H1 (cell line): Measurements from ENCODE around the gene ASAP3. TPM values are rescaled to one million over a fixed set of nuclear protein-coding genes. Genes with fewer than 3 reads are reported as not detected.

Source experiments
- CTCF ChIA-PET: fragments of 300-600 bp; sonication (Branson Sonifier 250); formaldehyde crosslinking; loops from one replicate; lab custom pipeline; 2021; ENCODE audit not compliant: partially characterized antibody; lab: Charles Lee
- POLR2A ChIA-PET: fragments of 300-600 bp; sonication (Branson Sonifier 250); formaldehyde crosslinking; loops from one replicate; lab custom pipeline; 2021; ENCODE audit warnings: inconsistent platforms; ENCODE audit not compliant: partially characterized antibody; lab: Charles Lee
- DNase-seq, 2 experiments: peaks; one replicate each; pipeline versions ENCODE4 v3.0.0 to v3.0.0-alpha.2; 2010 to 2022; ENCODE audit warnings: low spot score in 2 of 2, low read depth in 1 of 2, mixed read lengths in 1 of 2
- FAIRE-seq: peaks from 2 replicates; lab custom pipeline; 2011; peaks lifted over from hg19 to GRCh38; lab: Jason Lieb, UNC
- H2AFZ ChIP-seq: 2 replicates; pipeline ENCODE4 v1.8.1; 2012; ENCODE audit warnings: low read length, inconsistent platforms
- H2AK5ac ChIP-seq: 2 replicates; pipeline ENCODE4 v1.6.1; 2013; ENCODE audit warnings: low read depth, low read length
- H2BK120ac ChIP-seq: replicated peaks from 2 replicates; pipeline ENCODE3; 2013; ENCODE audit warnings: low read depth, low read length, inconsistent platforms
- H2BK12ac ChIP-seq: 2 replicates; pipeline ENCODE4 v1.6.1; 2013; ENCODE audit warnings: low read depth, low read length
- H2BK15ac ChIP-seq: 2 replicates; pipeline ENCODE4 v1.6.1; 2013; ENCODE audit warnings: low read length
- H2BK20ac ChIP-seq: 2 replicates; pipeline ENCODE4 v1.6.1; 2013; ENCODE audit warnings: low read length
- H2BK5ac ChIP-seq: 2 replicates; pipeline ENCODE4 v1.6.1; 2013; ENCODE audit warnings: low read depth, low read length
- H3K14ac ChIP-seq: 2 replicates; pipeline ENCODE4 v1.6.1; 2013; ENCODE audit warnings: inconsistent platforms; ENCODE audit not compliant: insufficient read length
- H3K18ac ChIP-seq: 2 replicates; pipeline ENCODE4 v1.6.1; 2013; ENCODE audit warnings: low read length; ENCODE audit errors: extremely low read depth
- H3K23ac ChIP-seq: 2 replicates; pipeline ENCODE4 v1.6.1; 2013; ENCODE audit warnings: inconsistent platforms; ENCODE audit not compliant: insufficient read length
- H3K23me2 ChIP-seq: 2 replicates; pipeline ENCODE4 v1.6.1; 2013; ENCODE audit warnings: low read depth, low read length
- H3K27ac ChIP-seq: 2 replicates; pipeline ENCODE4 v1.6.1; 2011; ENCODE audit warnings: low read depth, low read length, inconsistent platforms
- H3K27me3 ChIP-seq, 4 experiments: replicated peaks in 1 of 4; 1 replicate in 1 of 4; 2 replicates in 3 of 4; pipeline versions ENCODE4 v1.6.1 to v1.8.1; 2011 to 2013; ENCODE audit warnings: low read length in 3 of 4, mild to moderate bottlenecking in 3 of 4, inconsistent platforms in 2 of 4, mixed read lengths in 2 of 4, moderate library complexity in 1 of 4; ENCODE audit not compliant: control insufficient read depth in 3 of 4, insufficient read depth in 3 of 4; ENCODE audit errors: extremely low read depth in 1 of 4
- H3K36me3 ChIP-seq, 4 experiments: 2 replicates each; pipeline versions ENCODE4 v1.6.1 to v1.8.1; 2011 to 2013; ENCODE audit warnings: mild to moderate bottlenecking in 4 of 4, low read length in 3 of 4, moderate library complexity in 2 of 4, control low read depth in 1 of 4, inconsistent platforms in 1 of 4; ENCODE audit not compliant: insufficient read depth in 4 of 4, control insufficient read depth in 2 of 4
- H3K4ac ChIP-seq: replicated peaks from 2 replicates; pipeline ENCODE3; 2013; ENCODE audit warnings: low read length, low read depth, mixed read lengths, inconsistent platforms; ENCODE audit not compliant: insufficient read length
- H3K4me1 ChIP-seq, 4 experiments: replicated peaks in 1 of 4; 1 replicate in 1 of 4; 2 replicates in 3 of 4; pipeline versions ENCODE4 v1.6.1 to v1.8.1; 2011 to 2013; ENCODE audit warnings: low read length in 3 of 4, inconsistent platforms in 2 of 4, mixed read lengths in 1 of 4; ENCODE audit not compliant: insufficient read depth in 4 of 4, control insufficient read depth in 3 of 4
- H3K4me2 ChIP-seq, 2 experiments: 2 replicates each; pipeline versions ENCODE4 v1.6.1 to v1.8.1; 2011 to 2013; ENCODE audit warnings: low read depth in 2 of 2, low read length in 2 of 2, control low read depth in 1 of 2, inconsistent platforms in 1 of 2, mild to moderate bottlenecking in 1 of 2; ENCODE audit not compliant: insufficient read depth in 1 of 2
- H3K4me3 ChIP-seq, 4 experiments: fragments of 200-600, 300-600 bp in 1 of 4; sonication (generic), shearing (Covaris generic), sonication (Bioruptor Twin) in 1 of 4; 2 replicates each; pipeline versions ENCODE4 v1.5.1 to v1.8.1; 2011 to 2016; ENCODE audit warnings: low read length in 4 of 4, low read depth in 3 of 4, control low read depth in 2 of 4, inconsistent platforms in 2 of 4, mild to moderate bottlenecking in 2 of 4, mixed read lengths in 1 of 4, moderate library complexity in 1 of 4; ENCODE audit not compliant: insufficient read depth in 2 of 4; ENCODE audit errors: extremely low read depth in 1 of 4
- H3K56ac ChIP-seq: replicated peaks from 2 replicates; pipeline ENCODE3; 2013; ENCODE audit warnings: low read depth, mild to moderate bottlenecking, mixed read lengths, low read length, inconsistent platforms; ENCODE audit not compliant: insufficient read length
- H3K79me1 ChIP-seq: 2 replicates; pipeline ENCODE4 v1.6.1; 2013; ENCODE audit warnings: low read depth, low read length, control low read depth
- H3K79me2 ChIP-seq, 2 experiments: 2 replicates each; pipeline versions ENCODE4 v1.6.1 to v1.8.1; 2012 to 2013; ENCODE audit warnings: low read length in 2 of 2, mild to moderate bottlenecking in 2 of 2, inconsistent platforms in 1 of 2; ENCODE audit not compliant: insufficient read depth in 2 of 2, control insufficient read depth in 1 of 2
- H3K9ac ChIP-seq, 4 experiments: replicated peaks in 1 of 4; 1 replicate in 1 of 4; 2 replicates in 3 of 4; pipeline versions ENCODE4 v1.6.1 to v1.8.1; 2011 to 2013; ENCODE audit warnings: low read depth in 3 of 4, low read length in 3 of 4, control low read depth in 2 of 4, mild to moderate bottlenecking in 2 of 4, moderate library complexity in 2 of 4, inconsistent platforms in 1 of 4; ENCODE audit errors: extremely low read depth in 1 of 4
- H3K9me3 ChIP-seq, 2 experiments: 2 replicates each; pipeline versions ENCODE4 v1.6.1 to v1.8.1; 2012 to 2013; ENCODE audit warnings: mild to moderate bottlenecking in 2 of 2, moderate library complexity in 2 of 2, control low read depth in 1 of 2, inconsistent platforms in 1 of 2, low read depth in 1 of 2, low read length in 1 of 2, mixed read lengths in 1 of 2; ENCODE audit not compliant: insufficient read depth in 2 of 2
- H4K20me1 ChIP-seq, 2 experiments: replicated peaks in 1 of 2; 2 replicates each; pipeline versions ENCODE3 to v1.8.1; 2011 to 2013; ENCODE audit warnings: inconsistent platforms in 2 of 2, low read length in 2 of 2, mild to moderate bottlenecking in 1 of 2; ENCODE audit not compliant: insufficient read depth in 2 of 2, control insufficient read depth in 1 of 2
- H4K5ac ChIP-seq: 2 replicates; pipeline ENCODE4 v1.6.1; 2013; ENCODE audit warnings: low read length, low read depth, mixed read lengths, inconsistent platforms; ENCODE audit not compliant: insufficient read length
- H4K8ac ChIP-seq: 2 replicates; pipeline ENCODE4 v1.8.0; 2013; ENCODE audit warnings: mild to moderate bottlenecking, moderate library complexity, low read length, inconsistent platforms; ENCODE audit not compliant: insufficient read depth; ENCODE audit errors: extremely low read depth
- H4K91ac ChIP-seq: replicated peaks from 2 replicates; pipeline ENCODE3; 2013; ENCODE audit warnings: low read length, mixed read lengths, inconsistent platforms; ENCODE audit not compliant: insufficient read length
- JUN ChIP-seq: IDR thresholded peaks from 2 replicates; pipeline ENCODE4 v1.6.1; 2011; ENCODE audit warnings: low read depth, mild to moderate bottlenecking, improper control_type of control experiment, low read length
- KDM1A ChIP-seq: fragments of 200-600, 300-600 bp; sonication (generic); IDR thresholded peaks from 2 replicates; pipeline ENCODE4 v1.7.1; 2016; ENCODE audit warnings: mild to moderate bottlenecking, low read length, borderline replicate concordance
- KDM4A ChIP-seq: IDR thresholded peaks from one replicate; pipeline ENCODE4 v1.7.1; 2012; ENCODE audit warnings: low read depth, mild to moderate bottlenecking, moderate library complexity, low read length, inconsistent platforms; ENCODE audit not compliant: severe bottlenecking
- KDM5A ChIP-seq: fragments of 200-600 bp; IDR thresholded peaks from 2 replicates; pipeline ENCODE4 v1.7.1; 2012; ENCODE audit warnings: mild to moderate bottlenecking, low read length, inconsistent platforms, mixed read lengths
- NANOG ChIP-seq: IDR thresholded peaks from 2 replicates; pipeline ENCODE4 v1.6.1; 2011; ENCODE audit warnings: low read length, low read depth, mild to moderate bottlenecking, inconsistent platforms; ENCODE audit not compliant: insufficient read depth, poor library complexity, severe bottlenecking
- RXRA ChIP-seq: IDR thresholded peaks from 2 replicates; pipeline ENCODE4 v1.6.1; 2011; ENCODE audit warnings: low read depth, mild to moderate bottlenecking, low read length, moderate library complexity; ENCODE audit not compliant: insufficient read depth
- WGBS, 2 experiments: shearing (Covaris generic) in 1 of 2; methylation state at CpG; one replicate each; pipeline versions ENCODE4 v1.1.6 to v1.1.7; 2013 to 2015; ENCODE audit warnings: low lambda C conversion rate in 2 of 2, mixed read lengths in 2 of 2, inconsistent platforms in 1 of 2, low coverage in 1 of 2, missing lambda C conversion rate in 1 of 2; ENCODE audit not compliant: insufficient replicate concordance in 2 of 2, insufficient coverage in 1 of 2, insufficient read length in 1 of 2; ENCODE audit errors: extremely low coverage in 1 of 2, missing lambda C conversion rate in 1 of 2; 5-methylcytosine and 5-hydroxymethylcytosine counted together
- polyA plus RNA-seq, 7 experiments: library from polyadenylated mRNA; depleted of rRNA in 3 of 7; stranded (reverse) in 5 of 7; unstranded in 2 of 7; fragments of >200 nt in 5 of 7; fragments of 200-250 nt in 2 of 7; gene quantifications; 1 replicate in 5 of 7; 2 replicates in 1 of 7; 4 replicates in 1 of 7; pipeline versions ENCODE4 v1.2.1 to v1.2.3, GENCODE V29; 2011 to 2013; ENCODE audit warnings: missing spikeins in 2 of 7, mixed read lengths in 2 of 7
- total RNA-seq: library from RNA; stranded (reverse); fragmentation: NEBNext Ultra II Directional; extraction: Animal tissue kit (Norgen Biotek cat#: 25700); gene quantifications from 2 replicates; pipeline ENCODE4 v1.2.1, GENCODE V29; 2021
- TF ChIP-seq, protein P1 (sequence below): IDR thresholded peaks from 2 replicates; pipeline ENCODE4 v1.6.1; 2012; ENCODE audit warnings: inconsistent platforms
- TF ChIP-seq, protein P2 (sequence below), 3 experiments: IDR thresholded peaks; 1 replicate in 2 of 3; 2 replicates in 1 of 3; pipeline versions ENCODE4 v1.5.1 to v1.6.1; 2011; ENCODE audit warnings: low read length in 3 of 3, mild to moderate bottlenecking in 3 of 3, inconsistent platforms in 2 of 3, low read depth in 1 of 3, moderate library complexity in 1 of 3; ENCODE audit not compliant: insufficient read depth in 1 of 3; ENCODE audit errors: control extremely low read depth in 1 of 3

The ASAP3 gene
- total and polyA plus RNA-seq, 2 of the 8 experiments (the other 6 are each of a cell fraction or from before 2014, with no cell fraction given), result 53.1 to 58.0 TPM

DNA sequence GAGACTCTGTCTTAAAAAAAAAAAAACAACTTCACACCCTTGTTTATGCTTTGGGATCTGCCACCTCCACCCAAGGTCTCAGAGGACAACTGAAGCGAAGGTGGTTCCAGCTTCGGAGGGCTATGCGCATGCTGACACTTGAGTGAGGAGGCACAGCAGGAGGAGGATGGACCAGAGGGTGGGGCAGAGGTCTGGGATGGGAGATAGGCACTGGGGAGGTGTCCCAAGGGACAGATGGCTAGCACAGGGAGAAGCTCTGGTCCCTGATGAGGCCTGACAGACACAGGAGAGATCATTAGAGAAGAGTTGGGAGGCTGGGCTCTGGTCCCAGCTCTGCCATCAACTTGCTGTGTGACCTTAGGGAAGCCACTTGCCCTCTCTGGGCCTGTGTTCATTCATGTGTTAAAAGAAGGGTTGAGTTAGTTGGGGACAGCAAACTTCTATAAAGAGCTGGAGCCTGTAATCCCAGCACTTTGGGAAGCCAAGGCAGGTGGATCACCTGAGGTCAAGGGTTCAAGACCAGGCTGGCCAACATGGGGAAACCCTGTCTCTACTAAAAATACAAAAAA lies 30.2 kb upstream of the ASAP3 start:
- Histone ChIP-seq H3K4me1 (no peaks in the 10 kb centered on the region), H2BK15ac (no peak overlapping the region), H3K18ac (no peak overlapping the region), H3K23ac (no peak overlapping the region), H3K56ac (no peak overlapping the region), H2BK12ac (no peak overlapping the region), H4K8ac (no peak overlapping the region), H3K4me3 (no peak overlapping the region), H2BK20ac (no peak overlapping the region), H3K27ac (no peak overlapping the region), H3K4ac (no peak overlapping the region), H2AK5ac (no peak overlapping the region), H3K9ac (no peak overlapping the region), H3K36me3 (peaks cover 0 to 12% (median 4%) of the 10 kb centered on the region in 4 experiments; a peak in 4 of 8 replicates), H3K14ac (no peak overlapping the region), H2AFZ (no peak overlapping the region), H3K79me2 (no peaks in the 10 kb centered on the region), H4K5ac (no peak overlapping the region), H3K23me2 (no peaks in the 10 kb centered on the region; the same call in 1 of the 2 replicates), H4K20me1 (peaks cover 0 to 4% of the 10 kb centered on the region in 2 experiments), H2BK5ac (no peak overlapping the region), H2BK120ac (no peak overlapping the region), H3K27me3 (no peaks in the 10 kb centered on the region), H3K79me1 (no peaks in the 10 kb centered on the region), H3K9me3 (no peaks in the 10 kb centered on the region), H3K4me2 (no peak overlapping the region), H4K91ac (no peak overlapping the region)
- TF ChIP-seq NANOG, result no peak
- TF ChIP-seq KDM4A, result no peak
- TF ChIP-seq, protein P1, sequence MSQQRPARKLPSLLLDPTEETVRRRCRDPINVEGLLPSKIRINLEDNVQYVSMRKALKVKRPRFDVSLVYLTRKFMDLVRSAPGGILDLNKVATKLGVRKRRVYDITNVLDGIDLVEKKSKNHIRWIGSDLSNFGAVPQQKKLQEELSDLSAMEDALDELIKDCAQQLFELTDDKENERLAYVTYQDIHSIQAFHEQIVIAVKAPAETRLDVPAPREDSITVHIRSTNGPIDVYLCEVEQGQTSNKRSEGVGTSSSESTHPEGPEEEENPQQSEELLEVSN, result no peak
- no peak for TF ChIP-seq KDM1A
- TF ChIP-seq KDM5A, result no peak
- TF ChIP-seq, protein P2, sequence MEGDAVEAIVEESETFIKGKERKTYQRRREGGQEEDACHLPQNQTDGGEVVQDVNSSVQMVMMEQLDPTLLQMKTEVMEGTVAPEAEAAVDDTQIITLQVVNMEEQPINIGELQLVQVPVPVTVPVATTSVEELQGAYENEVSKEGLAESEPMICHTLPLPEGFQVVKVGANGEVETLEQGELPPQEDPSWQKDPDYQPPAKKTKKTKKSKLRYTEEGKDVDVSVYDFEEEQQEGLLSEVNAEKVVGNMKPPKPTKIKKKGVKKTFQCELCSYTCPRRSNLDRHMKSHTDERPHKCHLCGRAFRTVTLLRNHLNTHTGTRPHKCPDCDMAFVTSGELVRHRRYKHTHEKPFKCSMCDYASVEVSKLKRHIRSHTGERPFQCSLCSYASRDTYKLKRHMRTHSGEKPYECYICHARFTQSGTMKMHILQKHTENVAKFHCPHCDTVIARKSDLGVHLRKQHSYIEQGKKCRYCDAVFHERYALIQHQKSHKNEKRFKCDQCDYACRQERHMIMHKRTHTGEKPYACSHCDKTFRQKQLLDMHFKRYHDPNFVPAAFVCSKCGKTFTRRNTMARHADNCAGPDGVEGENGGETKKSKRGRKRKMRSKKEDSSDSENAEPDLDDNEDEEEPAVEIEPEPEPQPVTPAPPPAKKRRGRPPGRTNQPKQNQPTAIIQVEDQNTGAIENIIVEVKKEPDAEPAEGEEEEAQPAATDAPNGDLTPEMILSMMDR (IDR thresholded peaks at IDR 0.05; ENCODE audit: control extremely low read depth in 1 of 3, insufficient read depth in 1 of 3, low read depth in 1 of 3, low read length in 3 of 3), result no peak
- no peak for TF ChIP-seq JUN
- TF ChIP-seq RXRA, result no peak
- 98% methylated on average over 3 of the region's 3 CpGs; no CpG with 5 or more reads in 1 of the 2 experiments for WGBS, 2 experiments
- ChIA-PET CTCF (interaction anchor here (0.6 to 3.9 kb wide), 9 partner anchors 8 to 1588 kb away, joined by 3 to 34 read pairs (median 3); partner anchors contain the start of gene ASAP3), POLR2A (interaction anchor here (1.2 to 1.5 kb wide), 2 partner anchors 11 to 16 kb away, joined by 4 to 6 read pairs; no protein-coding TSS in a partner anchor)
- FAIRE-seq, result no peak
- no peak for DNase-seq
